Measurements from ENCODE around the gene CRYGN.
A peak's percentile ranks its signal among the peaks of the same experiment; 100 is the strongest.

CRYGN gene

DNA sequence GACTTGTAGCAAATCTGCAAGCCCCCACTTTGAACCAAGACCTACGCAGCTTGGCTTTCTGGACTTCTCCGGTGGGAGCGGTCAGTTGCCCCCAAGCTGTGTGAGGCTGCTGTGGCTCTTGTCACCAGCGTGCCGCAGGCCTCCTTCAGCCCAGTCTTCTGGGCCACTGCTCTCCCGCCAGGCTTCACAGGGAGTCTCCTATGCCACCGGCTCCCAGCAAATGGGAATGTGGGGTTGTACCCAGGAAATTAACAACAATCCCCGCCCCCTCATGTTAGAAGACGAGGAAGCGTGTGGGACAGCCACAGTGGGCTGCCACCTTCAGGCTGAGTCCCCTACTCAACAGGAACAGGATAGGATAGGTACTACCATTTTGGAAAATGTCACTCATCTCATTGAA lies 34.4 kb downstream of the CRYGN start:
- Histone ChIP-seq H3K4me3 (ENCODE audit: low read depth, low read length) (no peak overlapping the region), H3K36me3 (ENCODE audit: control insufficient read depth, insufficient read depth, low read length) (no peaks in the 10 kb centered on the region), H3K4me1 (peaks cover 72% of the 10 kb centered on the region), H3K9me3 (ENCODE audit: control insufficient read depth, low read length) (no peaks in the 10 kb centered on the region), H2AFZ (no peak overlapping the region), H3K27me3 (ENCODE audit: control insufficient read depth, insufficient read depth, low read length) (no peaks in the 10 kb centered on the region), H3K79me2 (no peaks in the 10 kb centered on the region), H3K27ac (peak overlapping the region; percentile 99), H3K4me2 (ENCODE audit: low read length) (no peak overlapping the region), H3K9ac (no peak overlapping the region)
- TF ChIP-seq, protein P1, sequence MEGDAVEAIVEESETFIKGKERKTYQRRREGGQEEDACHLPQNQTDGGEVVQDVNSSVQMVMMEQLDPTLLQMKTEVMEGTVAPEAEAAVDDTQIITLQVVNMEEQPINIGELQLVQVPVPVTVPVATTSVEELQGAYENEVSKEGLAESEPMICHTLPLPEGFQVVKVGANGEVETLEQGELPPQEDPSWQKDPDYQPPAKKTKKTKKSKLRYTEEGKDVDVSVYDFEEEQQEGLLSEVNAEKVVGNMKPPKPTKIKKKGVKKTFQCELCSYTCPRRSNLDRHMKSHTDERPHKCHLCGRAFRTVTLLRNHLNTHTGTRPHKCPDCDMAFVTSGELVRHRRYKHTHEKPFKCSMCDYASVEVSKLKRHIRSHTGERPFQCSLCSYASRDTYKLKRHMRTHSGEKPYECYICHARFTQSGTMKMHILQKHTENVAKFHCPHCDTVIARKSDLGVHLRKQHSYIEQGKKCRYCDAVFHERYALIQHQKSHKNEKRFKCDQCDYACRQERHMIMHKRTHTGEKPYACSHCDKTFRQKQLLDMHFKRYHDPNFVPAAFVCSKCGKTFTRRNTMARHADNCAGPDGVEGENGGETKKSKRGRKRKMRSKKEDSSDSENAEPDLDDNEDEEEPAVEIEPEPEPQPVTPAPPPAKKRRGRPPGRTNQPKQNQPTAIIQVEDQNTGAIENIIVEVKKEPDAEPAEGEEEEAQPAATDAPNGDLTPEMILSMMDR (IDR thresholded peaks at IDR 0.05), result no peak

DNA sequence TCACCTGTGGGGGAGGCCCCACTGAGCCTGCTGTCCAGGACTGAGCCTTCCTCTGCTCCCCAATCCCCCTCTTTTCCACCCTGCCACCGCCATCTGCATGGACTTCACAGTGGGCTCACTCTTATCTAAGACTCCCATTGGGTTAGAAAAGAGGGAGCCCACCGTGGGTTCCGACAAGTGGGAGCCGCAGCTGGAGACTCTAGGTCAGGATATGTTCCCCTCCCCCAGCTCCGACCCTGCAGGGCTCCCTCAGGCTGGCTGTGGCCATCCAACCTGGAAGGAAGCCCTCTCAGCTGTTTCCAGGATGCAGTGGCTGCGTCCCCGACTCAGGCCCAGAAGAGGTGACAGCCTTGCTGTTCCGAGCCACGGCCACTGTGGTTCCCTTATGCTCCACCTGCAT lies 34.9 kb downstream of the CRYGN start:
- H3K36me3 ChIP-seq (ENCODE audit: control insufficient read depth, insufficient read depth, low read length), result no peaks in the 10 kb centered on the region
- peak overlapping the region; percentile 31 for H3K9ac ChIP-seq
- no peaks in the 10 kb centered on the region for H3K27me3 ChIP-seq (ENCODE audit: control insufficient read depth, insufficient read depth, low read length)
- peak overlapping the region; percentile 39 for H3K4me3 ChIP-seq (ENCODE audit: low read depth, low read length)
- H3K9me3 ChIP-seq (ENCODE audit: control insufficient read depth, low read length), result no peaks in the 10 kb centered on the region
- no peaks in the 10 kb centered on the region for H3K79me2 ChIP-seq
- H3K27ac ChIP-seq, result peak overlapping the region; percentile 99
- TF ChIP-seq, protein P1 (IDR thresholded peaks at IDR 0.05), result no peak
- peak overlapping the region; percentile 41 for H2AFZ ChIP-seq
- peak overlapping the region; percentile 68 for H3K4me2 ChIP-seq (ENCODE audit: low read length)
- H3K4me1 ChIP-seq, result peaks cover 77% of the 10 kb centered on the region

DNA sequence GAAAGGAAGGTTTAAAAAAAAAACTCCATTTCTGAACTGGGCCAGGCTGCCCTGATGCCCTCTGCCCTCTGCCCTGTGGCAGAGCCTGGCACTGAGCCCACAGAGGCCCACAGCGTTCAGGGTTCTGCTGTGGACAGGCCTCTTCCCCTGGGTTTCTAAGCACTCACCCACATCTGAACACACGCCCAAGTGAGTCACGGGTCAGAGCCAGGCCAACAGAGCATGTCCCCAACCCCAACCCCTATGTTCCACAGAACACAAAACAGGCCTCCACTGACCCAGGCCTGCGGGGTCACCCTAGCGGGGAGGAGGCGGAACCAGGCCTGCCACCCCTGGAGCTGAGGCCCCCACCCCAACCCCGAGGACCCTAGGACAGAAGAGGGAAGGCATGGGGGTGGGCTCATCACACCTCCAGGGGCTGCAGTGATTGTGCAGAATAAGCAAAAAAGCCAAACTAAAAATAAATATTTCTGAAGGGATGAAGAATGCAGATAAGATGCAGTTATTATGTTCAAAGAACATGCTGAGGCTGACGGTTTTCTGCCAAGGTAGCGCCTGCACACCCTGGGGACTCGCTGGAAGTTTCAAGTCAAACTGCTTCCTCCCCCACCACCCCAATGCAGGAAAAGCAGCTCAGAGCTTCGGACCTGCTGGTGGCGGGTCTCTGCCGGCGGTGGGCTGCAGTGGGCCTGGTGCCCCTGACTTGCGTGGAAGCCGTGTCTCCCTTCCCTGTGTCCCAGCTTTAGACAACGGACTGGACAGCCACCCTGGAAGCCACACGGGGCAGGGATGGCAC lies 35.5 kb downstream of the CRYGN start:
- H3K79me2 ChIP-seq, result peaks cover 2% of the 10 kb centered on the region
- H3K4me2 ChIP-seq (ENCODE audit: low read length), result peak overlapping the region; percentile 68
- TF ChIP-seq, protein P1 (IDR thresholded peaks at IDR 0.05), result no peak
- H3K27me3 ChIP-seq (ENCODE audit: control insufficient read depth, insufficient read depth, low read length), result no peaks in the 10 kb centered on the region
- H3K36me3 ChIP-seq (ENCODE audit: control insufficient read depth, insufficient read depth, low read length), result no peaks in the 10 kb centered on the region
- H3K4me1 ChIP-seq, result peaks cover 83% of the 10 kb centered on the region
- H3K4me3 ChIP-seq (ENCODE audit: low read depth, low read length), result peak overlapping the region; percentile 39
- H2AFZ ChIP-seq, result peak overlapping the region; percentile 41
- H3K27ac ChIP-seq, result peak overlapping the region; percentile 99
- H3K9me3 ChIP-seq (ENCODE audit: control insufficient read depth, low read length), result no peaks in the 10 kb centered on the region
- peak overlapping the region; percentile 31 for H3K9ac ChIP-seq

DNA sequence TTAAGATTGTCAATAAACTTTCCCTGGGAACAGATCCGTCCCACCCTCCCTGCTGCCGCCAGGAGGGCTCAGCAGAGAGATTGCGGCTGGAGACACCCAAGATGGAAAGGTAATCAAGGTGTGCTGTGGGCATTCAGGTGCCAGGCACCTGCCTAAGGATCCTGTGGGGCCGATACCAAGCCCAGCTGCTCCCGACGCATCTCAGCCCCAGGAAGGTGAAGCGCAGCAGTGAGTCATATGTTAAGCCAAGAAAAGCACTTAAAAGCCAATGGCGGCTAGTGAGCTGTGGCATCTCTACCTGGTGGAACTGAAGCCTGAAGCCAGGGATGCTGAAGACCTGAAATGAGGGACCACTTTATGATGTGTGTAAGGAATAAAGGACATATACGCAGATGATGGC lies 36.2 kb downstream of the CRYGN start:
- no peaks in the 10 kb centered on the region for H3K9me3 ChIP-seq (ENCODE audit: control insufficient read depth, low read length)
- no peaks in the 10 kb centered on the region for H3K27me3 ChIP-seq (ENCODE audit: control insufficient read depth, insufficient read depth, low read length)
- TF ChIP-seq, protein P1 (IDR thresholded peaks at IDR 0.05), result peak; percentile 14
- H2AFZ ChIP-seq, result peak overlapping the region; percentile 67
- H3K4me2 ChIP-seq (ENCODE audit: low read length), result peak overlapping the region; percentile 68
- H3K4me3 ChIP-seq (ENCODE audit: low read depth, low read length), result no peak overlapping the region
- no peak overlapping the region for H3K9ac ChIP-seq
- H3K36me3 ChIP-seq (ENCODE audit: control insufficient read depth, insufficient read depth, low read length), result no peaks in the 10 kb centered on the region
- peaks cover 7% of the 10 kb centered on the region for H3K79me2 ChIP-seq
- H3K27ac ChIP-seq, result peak overlapping the region; percentile 99
- H3K4me1 ChIP-seq, result peaks cover 83% of the 10 kb centered on the region

Data from parathyroid adenoma (tissue), 2 donors.